ENCODE data around the gene GAD2. TPM values are rescaled to one million over a fixed set of nuclear protein-coding genes. Genes with fewer than 3 reads are reported as not detected.
A peak's percentile ranks its signal among the peaks of the same experiment; 100 is the strongest.

Gene GAD2
- total RNA-seq, 1 donor from 2014 or later = 0.41 TPM

DNA sequence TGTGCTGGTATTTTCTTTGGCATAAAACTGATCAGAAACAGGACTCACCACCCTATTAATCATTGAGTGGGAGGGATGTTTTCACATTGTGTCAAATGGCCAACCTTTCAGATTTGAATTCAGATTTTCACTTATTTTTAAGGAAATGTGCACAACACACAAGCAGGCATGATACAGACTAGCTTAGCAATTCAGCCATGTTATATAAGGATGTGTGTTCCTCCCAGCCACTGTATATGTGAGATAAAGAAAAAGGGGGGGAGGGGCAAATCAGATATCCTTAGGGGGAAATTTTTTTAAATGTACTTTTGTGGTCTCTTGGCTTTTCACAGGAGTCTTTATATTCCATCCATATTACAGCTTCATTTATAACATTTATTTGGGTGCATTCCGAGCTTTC is 3.1 kb downstream of the GAD2 start:
- Histone ChIP-seq H3K36me3 (no peaks in the 10 kb centered on the region), H3K4me2 (no peak overlapping the region), H3K4me1 (peaks cover 32% of the 10 kb centered on the region), H4K20me1 (ENCODE audit: low read depth) (peaks cover 58% of the 10 kb centered on the region), H3K27ac (no peak overlapping the region), H2AFZ (replicated peaks) (no peak overlapping the region), H3K4me3 (no peak overlapping the region), H3K9ac (no peak overlapping the region), H3F3A (ENCODE audit: low read depth) (peaks cover 10% of the 10 kb centered on the region), H3K27me3 (peaks cover 100% of the 10 kb centered on the region), H3K79me2 (ENCODE audit: low read depth) (no peaks in the 10 kb centered on the region), H3K9me3 (ENCODE audit: low read depth) (no peaks in the 10 kb centered on the region)
- Mint-ChIP-seq H3K27me3 (ENCODE audit: insufficient read depth, low read depth) (peaks cover 60% of the 10 kb centered on the region), H3K4me3 (no peak overlapping the region), H3K9me3 (peaks cover 5% of the 10 kb centered on the region), H3K4me1 (peaks cover 26% of the 10 kb centered on the region), H3K36me3 (no peaks in the 10 kb centered on the region), H3K27ac (no peak overlapping the region)
- no peak for DNase-seq (ENCODE audit: low spot score)
- no peak for TF ChIP-seq CTCF (IDR thresholded peaks at IDR 0.05)
- TF ChIP-seq EZH2 (IDR thresholded peaks at IDR 0.05) = no peak
- no peak for TF ChIP-seq EZH2phosphoT487 (IDR thresholded peaks at IDR 0.05)

GRCh38 chr10:26220901-26221300 is 4.3 kb downstream of the GAD2 start:
- H2AFZ ChIP-seq (replicated peaks) = no peak overlapping the region
- peaks cover 100% of the 10 kb centered on the region for H3K27me3 ChIP-seq
- no peak for DNase-seq (ENCODE audit: low spot score)
- H3K36me3 ChIP-seq = no peaks in the 10 kb centered on the region
- Mint-ChIP-seq H3K9me3 (peaks cover 5% of the 10 kb centered on the region), H3K4me3 (no peak overlapping the region), H3K27ac (no peak overlapping the region), H3K27me3 (ENCODE audit: insufficient read depth, low read depth) (peaks cover 48% of the 10 kb centered on the region), H3K4me1 (peaks cover 19% of the 10 kb centered on the region), H3K36me3 (no peaks in the 10 kb centered on the region)
- peaks cover 46% of the 10 kb centered on the region for H4K20me1 ChIP-seq (ENCODE audit: low read depth)
- H3F3A ChIP-seq (ENCODE audit: low read depth) = no peaks in the 10 kb centered on the region
- no peak overlapping the region for H3K9ac ChIP-seq
- no peak overlapping the region for H3K4me2 ChIP-seq
- no peak overlapping the region for H3K27ac ChIP-seq
- H3K79me2 ChIP-seq (ENCODE audit: low read depth) = no peaks in the 10 kb centered on the region
- H3K4me3 ChIP-seq = no peak overlapping the region
- TF ChIP-seq EZH2 (IDR thresholded peaks at IDR 0.05) (peak; percentile 7), CTCF (IDR thresholded peaks at IDR 0.05) (no peak), EZH2phosphoT487 (IDR thresholded peaks at IDR 0.05) (no peak)
- H3K4me1 ChIP-seq = peaks cover 20% of the 10 kb centered on the region
- H3K9me3 ChIP-seq (ENCODE audit: low read depth) = no peaks in the 10 kb centered on the region

DNA sequence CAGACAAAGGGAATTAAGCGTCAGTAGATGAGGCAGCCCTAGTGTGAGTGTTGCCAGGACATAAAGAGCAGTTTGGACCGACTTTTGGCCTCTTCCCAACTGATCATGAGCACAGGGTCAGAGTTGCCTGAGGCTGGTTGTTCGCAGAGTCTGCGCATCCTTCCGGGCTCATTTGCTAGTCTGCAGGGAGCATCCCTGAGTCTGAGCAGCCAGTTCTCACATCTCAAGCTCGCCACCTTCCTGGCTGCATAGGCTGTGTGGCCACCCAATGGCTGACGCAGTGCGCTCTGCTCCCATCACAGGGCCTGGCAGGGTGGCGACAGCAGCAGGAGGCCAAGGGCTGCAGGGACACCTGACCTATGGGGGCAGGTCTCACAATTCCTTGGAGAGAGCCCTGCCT is 5.0 kb downstream of the GAD2 start:
- Histone ChIP-seq H3F3A (ENCODE audit: low read depth) (no peaks in the 10 kb centered on the region), H3K27me3 (peaks cover 100% of the 10 kb centered on the region), H3K9ac (no peak overlapping the region), H3K4me3 (no peak overlapping the region), H2AFZ (replicated peaks) (no peak overlapping the region), H3K4me2 (no peak overlapping the region), H3K4me1 (peaks cover 15% of the 10 kb centered on the region), H3K27ac (no peak overlapping the region), H4K20me1 (ENCODE audit: low read depth) (peaks cover 40% of the 10 kb centered on the region), H3K9me3 (ENCODE audit: low read depth) (no peaks in the 10 kb centered on the region), H3K79me2 (ENCODE audit: low read depth) (no peaks in the 10 kb centered on the region), H3K36me3 (no peaks in the 10 kb centered on the region)
- peak; percentile 40 for DNase-seq (ENCODE audit: low spot score)
- peaks cover 14% of the 10 kb centered on the region for H3K4me1 Mint-ChIP-seq
- no peaks in the 10 kb centered on the region for H3K36me3 Mint-ChIP-seq
- peaks cover 5% of the 10 kb centered on the region for H3K9me3 Mint-ChIP-seq
- H3K27ac Mint-ChIP-seq = no peak overlapping the region
- TF ChIP-seq CTCF (IDR thresholded peaks at IDR 0.05) (no peak), EZH2 (IDR thresholded peaks at IDR 0.05) (no peak), EZH2phosphoT487 (IDR thresholded peaks at IDR 0.05) (no peak)
- no peak overlapping the region for H3K4me3 Mint-ChIP-seq
- peaks cover 47% of the 10 kb centered on the region for H3K27me3 Mint-ChIP-seq (ENCODE audit: insufficient read depth, low read depth)
